ENCODE data around the gene OPRD1. TPM values are rescaled to one million over a fixed set of nuclear protein-coding genes. Genes with fewer than 3 reads are reported as not detected.
"Not testable (repeated sequence)": the region's sequence is repeated elsewhere in the genome, so short reads cannot be mapped to it uniquely, and the experiment has no call there.

Gene OPRD1
- total RNA-seq = not detected

DNA sequence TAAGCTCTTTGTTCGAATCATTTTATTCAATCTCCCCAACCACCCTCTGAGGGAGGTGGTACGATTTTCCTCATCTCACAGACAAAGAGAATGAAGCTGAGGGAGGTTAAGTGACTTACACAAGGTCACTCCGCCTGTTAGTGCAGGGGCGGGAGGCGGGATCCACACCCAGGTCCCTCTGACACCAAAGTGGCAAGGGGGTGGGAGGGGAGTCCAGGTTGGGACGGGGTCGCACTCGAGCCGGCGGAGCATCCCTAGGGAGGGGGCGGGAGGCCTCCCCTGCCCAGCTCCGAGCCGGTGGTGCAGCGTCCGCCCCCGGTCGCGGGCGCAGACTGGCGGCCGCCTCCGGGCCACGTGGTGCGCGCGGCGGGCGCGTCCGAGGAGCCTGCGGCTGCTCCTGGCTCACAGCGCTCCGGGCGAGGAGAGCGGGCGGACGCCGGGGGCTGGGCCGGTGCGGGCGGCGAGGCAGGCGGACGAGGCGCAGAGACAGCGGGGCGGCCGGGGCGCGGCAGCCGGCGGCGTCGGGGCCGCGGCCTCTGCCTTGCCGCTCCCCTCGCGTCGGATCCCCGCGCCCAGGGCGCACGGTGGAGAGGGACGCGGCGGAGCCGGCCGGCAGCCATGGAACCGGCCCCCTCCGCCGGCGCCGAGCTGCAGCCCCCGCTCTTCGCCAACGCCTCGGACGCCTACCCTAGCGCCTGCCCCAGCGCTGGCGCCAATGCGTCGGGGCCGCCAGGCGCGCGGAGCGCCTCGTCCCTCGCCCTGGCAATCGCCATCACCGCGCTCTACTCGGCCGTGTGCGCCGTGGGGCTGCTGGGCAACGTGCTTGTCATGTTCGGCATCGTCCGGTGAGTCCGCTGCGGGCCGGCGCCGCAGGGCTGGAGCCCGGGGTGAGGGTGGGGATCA lies at the start of gene OPRD1:
TSS of gene OPRD1 (plus strand) at position 405 of the 903 bp plus-strand sequence. CDS start at position 619, 214 bp downstream.
- Histone ChIP-seq H3K4me3 (no peak within 1 kb of the TSS), H3K4me1 (no peaks in the 10 kb centered on the region), H3K27ac (no peak within 1 kb of the TSS), H3K27me3 (no peaks in the 10 kb centered on the region), H3K9me3 (no peaks in the 10 kb centered on the region), H3K36me3 (no peaks in the 10 kb centered on the region)
- DNase-seq (ENCODE audit: low spot score in 2 of 2) = no peak
- TF ChIP-seq, protein P1, sequence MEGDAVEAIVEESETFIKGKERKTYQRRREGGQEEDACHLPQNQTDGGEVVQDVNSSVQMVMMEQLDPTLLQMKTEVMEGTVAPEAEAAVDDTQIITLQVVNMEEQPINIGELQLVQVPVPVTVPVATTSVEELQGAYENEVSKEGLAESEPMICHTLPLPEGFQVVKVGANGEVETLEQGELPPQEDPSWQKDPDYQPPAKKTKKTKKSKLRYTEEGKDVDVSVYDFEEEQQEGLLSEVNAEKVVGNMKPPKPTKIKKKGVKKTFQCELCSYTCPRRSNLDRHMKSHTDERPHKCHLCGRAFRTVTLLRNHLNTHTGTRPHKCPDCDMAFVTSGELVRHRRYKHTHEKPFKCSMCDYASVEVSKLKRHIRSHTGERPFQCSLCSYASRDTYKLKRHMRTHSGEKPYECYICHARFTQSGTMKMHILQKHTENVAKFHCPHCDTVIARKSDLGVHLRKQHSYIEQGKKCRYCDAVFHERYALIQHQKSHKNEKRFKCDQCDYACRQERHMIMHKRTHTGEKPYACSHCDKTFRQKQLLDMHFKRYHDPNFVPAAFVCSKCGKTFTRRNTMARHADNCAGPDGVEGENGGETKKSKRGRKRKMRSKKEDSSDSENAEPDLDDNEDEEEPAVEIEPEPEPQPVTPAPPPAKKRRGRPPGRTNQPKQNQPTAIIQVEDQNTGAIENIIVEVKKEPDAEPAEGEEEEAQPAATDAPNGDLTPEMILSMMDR (IDR thresholded peaks at IDR 0.05) = no peak
- intact Hi-C loops (cut with DNase I) = no loop called here

DNA sequence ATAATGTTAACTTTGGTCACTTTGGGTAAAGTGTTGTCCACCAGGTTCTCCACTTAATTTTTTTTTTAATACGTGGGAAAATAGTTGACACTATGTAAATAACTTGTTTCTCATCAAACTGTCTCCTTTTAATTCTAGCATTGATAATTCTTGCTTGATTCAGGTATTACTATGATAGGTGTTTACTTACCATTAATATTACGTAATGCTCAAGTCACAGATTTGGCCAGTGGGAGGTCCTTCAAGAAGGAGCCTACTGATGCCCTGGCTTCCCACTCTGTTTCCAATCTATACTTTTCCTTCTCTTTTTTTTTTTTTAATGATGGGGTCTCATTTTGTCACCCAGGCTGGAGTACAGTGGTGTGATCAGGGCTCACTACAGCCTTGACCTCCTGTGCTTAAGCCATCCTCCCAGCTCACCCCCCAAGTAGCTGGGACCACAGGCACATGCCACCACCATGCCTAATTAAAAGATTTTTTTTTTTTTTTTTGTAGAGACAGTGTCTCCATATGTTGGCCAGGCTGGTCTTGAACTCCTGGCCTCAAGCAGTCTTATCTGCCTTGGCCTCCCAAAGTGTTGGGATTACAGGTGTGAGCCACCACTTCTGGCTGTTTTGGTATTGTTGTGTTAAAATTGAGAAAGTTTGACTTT lies 45.3 kb upstream of the OPRD1 start:
- no peak for DNase-seq (ENCODE audit: low spot score in 2 of 2)
- no peak overlapping the region for H3K4me3 ChIP-seq
- H3K9me3 ChIP-seq = no peaks in the 10 kb centered on the region
- H3K36me3 ChIP-seq = peaks cover 5 to 19% of the 10 kb centered on the region in 2 donors
- no peaks in the 10 kb centered on the region for H3K27me3 ChIP-seq
- intact Hi-C loops (cut with DNase I) = no loop called here
- H3K4me1 ChIP-seq = no peaks in the 10 kb centered on the region
- TF ChIP-seq, protein P1 (IDR thresholded peaks at IDR 0.05) = no peak
- H3K27ac ChIP-seq = no peak overlapping the region

DNA sequence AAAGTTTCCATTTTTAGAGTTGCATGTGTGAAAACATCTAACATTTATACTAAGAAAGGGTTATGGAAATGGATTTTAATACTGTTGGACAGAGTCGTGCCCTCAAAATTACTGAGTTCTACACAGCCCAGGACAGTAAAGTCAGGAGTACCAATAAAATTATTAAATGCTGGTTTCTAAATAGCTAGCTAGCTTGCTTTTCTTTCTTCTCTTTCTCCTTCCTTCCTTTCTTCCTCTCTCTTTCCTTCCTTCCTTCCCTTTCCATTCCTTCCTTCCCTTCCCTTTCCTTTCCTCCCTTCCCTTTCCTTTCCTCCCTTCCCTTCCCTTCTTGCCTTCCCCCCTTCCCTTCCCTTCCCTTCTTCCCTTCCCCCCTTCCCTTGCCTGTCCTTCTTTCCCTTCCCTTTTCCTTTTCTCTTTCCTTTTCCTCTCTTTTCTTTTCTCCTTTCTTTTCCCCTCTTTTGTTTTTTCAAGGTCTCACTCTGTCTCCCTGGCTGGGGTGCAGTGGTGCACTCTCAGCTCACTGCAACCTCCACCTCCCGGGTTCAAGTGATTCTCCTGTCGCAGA lies 41.3 kb upstream of the OPRD1 start:
- Histone ChIP-seq H3K36me3 (peaks cover 5 to 28% of the 10 kb centered on the region in 2 donors), H3K27ac (no peak overlapping the region), H3K4me1 (peaks cover 0 to 5% of the 10 kb centered on the region in 2 donors), H3K9me3 (no peaks in the 10 kb centered on the region), H3K4me3 (no peak overlapping the region), H3K27me3 (no peaks in the 10 kb centered on the region)
- TF ChIP-seq, protein P1 (IDR thresholded peaks at IDR 0.05) = no peak
- DNase-seq (ENCODE audit: low spot score in 2 of 2) = no peak
- intact Hi-C loops (cut with DNase I) = no loop called here

DNA sequence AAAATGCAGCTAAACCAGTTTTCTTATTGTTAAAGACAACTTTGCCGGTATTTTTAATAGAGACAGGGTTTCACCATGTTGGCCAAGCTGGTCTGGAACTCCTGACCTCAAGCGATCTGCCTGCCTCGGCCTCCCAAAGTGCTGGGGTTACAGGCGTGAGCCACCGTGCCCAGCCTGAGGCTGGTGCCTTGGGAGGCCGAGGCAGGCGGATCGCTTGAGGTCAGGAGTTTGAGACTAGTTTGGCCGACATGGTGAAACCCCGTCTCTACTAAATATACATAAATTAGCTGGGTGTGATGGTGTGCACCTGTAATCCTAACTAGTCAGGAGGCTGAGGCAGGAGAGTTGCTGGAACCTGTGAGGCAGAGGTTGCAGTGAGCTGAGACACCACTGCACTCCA lies 40.0 kb upstream of the OPRD1 start:
- DNase-seq (ENCODE audit: low spot score in 2 of 2) = not testable (repeated sequence)

DNA sequence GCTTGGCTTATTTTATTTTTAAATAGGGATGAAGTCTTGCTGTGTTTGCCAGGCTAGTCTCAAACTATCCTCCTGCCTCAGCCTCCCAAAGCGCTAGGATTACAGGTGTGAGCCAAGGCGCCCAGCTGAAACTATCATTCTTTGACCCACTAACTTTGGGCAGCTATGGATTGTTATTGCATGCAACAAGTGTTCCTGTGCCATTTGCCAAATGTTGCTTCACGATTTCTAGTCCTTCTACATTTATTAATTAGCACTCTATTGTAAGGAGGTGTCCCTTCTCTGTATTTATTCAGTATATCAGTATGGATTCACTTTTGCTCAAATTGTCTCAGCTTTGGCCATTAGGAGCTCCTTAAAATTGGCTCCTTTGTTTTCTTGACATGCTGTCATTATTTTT lies 38.9 kb upstream of the OPRD1 start:
- DNase-seq (ENCODE audit: low spot score in 2 of 2) = no peak
- TF ChIP-seq, protein P1 (IDR thresholded peaks at IDR 0.05) = no peak
- H3K4me3 ChIP-seq = no peak overlapping the region
- no peaks in the 10 kb centered on the region for H3K27me3 ChIP-seq
- H3K9me3 ChIP-seq = no peaks in the 10 kb centered on the region
- H3K4me1 ChIP-seq = peaks cover 0 to 5% of the 10 kb centered on the region in 2 donors
- peaks cover 5 to 28% of the 10 kb centered on the region in 2 donors for H3K36me3 ChIP-seq
- H3K27ac ChIP-seq = no peak overlapping the region
- intact Hi-C loops (cut with DNase I) = no loop called here

More for the DNA sequence above, 40.0 kb upstream of the OPRD1 start:
- H3K27me3 ChIP-seq; H3K9me3 ChIP-seq; intact Hi-C loops (cut with DNase I); H3K4me1 ChIP-seq; H3K27ac ChIP-seq; H3K4me3 ChIP-seq: not testable (repeated sequence)
- H3K36me3 ChIP-seq = peaks cover 5 to 28% of the 10 kb centered on the region in 2 donors

All from ascending aorta (tissue), 2 donors.